Psoas muscle (tissue), 8 donors: ENCODE results near the gene CPA4. TPM values are rescaled to one million over a fixed set of nuclear protein-coding genes. Genes with fewer than 3 reads are reported as not detected.

ENCODE experiments used
- ATAC-seq, 4 donors: fragments of 200-7000 bp; cut with Tn5 transposase; one replicate each; pipeline ENCODE4 v1.9.1; 2020; ENCODE audit warnings: moderate library complexity in 3 of 4, mild to moderate bottlenecking in 2 of 4
- DNase-seq, 2 donors: peaks; one replicate each; pipeline ENCODE4 v3.0.0-alpha.2; 2020
- H3K27ac ChIP-seq: fragments of 200-600 bp; one replicate; pipeline ENCODE4 v1.8.0; 2022
- H3K27me3 ChIP-seq, 3 donors: fragments of 200-600 bp in 1 of 3; one replicate each; pipeline versions ENCODE4 v1.6.1 to v1.8.0; 2013 to 2022; ENCODE audit warnings: low read length in 2 of 3, mild to moderate bottlenecking in 2 of 3, moderate library complexity in 1 of 3; ENCODE audit not compliant: insufficient read depth in 3 of 3
- H3K36me3 ChIP-seq, 2 donors: fragments of 200-600 bp in 1 of 2; one replicate each; pipeline versions ENCODE4 v1.6.1 to v1.8.0; 2013 to 2022; ENCODE audit warnings: low read depth in 1 of 2, mild to moderate bottlenecking in 1 of 2, moderate library complexity in 1 of 2; ENCODE audit not compliant: insufficient read depth in 1 of 2
- H3K4me1 ChIP-seq: fragments of 200-600 bp; one replicate; pipeline ENCODE4 v1.8.0; 2022
- H3K4me3 ChIP-seq: fragments of 200-600 bp; one replicate; pipeline ENCODE4 v1.8.0; 2022; ENCODE audit warnings: mild to moderate bottlenecking
- H3K9me3 ChIP-seq: fragments of 200-600 bp; one replicate; pipeline ENCODE4 v1.8.0; 2022
- WGBS, 3 donors: extraction: QIAGEN DNeasy Blood & Tissue Kit; methylation state at CpG; one replicate each; pipeline versions ENCODE4 v1.1.6 to v1.1.7; 2013; 5-methylcytosine and 5-hydroxymethylcytosine counted together
- intact Hi-C, 2 donors: fragments of 100-400 bp; cut with DNase I; formaldehyde crosslinking; loops; one replicate each; pipeline versions ENCODE4 v1.11.0 to v1.14.2; 2022
- polyA plus RNA-seq, 3 donors: library from polyadenylated mRNA; stranded (reverse); fragments of 200-250 nt; gene quantifications; one replicate each; pipeline ENCODE4 v1.2.3, GENCODE V29; 2013
- total RNA-seq, 4 donors: library from RNA; stranded (reverse); fragmentation: NEBNext Ultra II Directional in 2 of 4; extraction: Animal tissue kit (Norgen Biotek cat#: 25700) in 2 of 4; gene quantifications; one replicate each; pipeline versions ENCODE4 v1.2.1 to v1.2.4, GENCODE V29; 2021 to 2023
- TF ChIP-seq, protein P1 (sequence below): fragments of 200-600 bp; IDR thresholded peaks from one replicate; pipeline ENCODE4 v1.8.0; 2022; ENCODE audit warnings: antibody characterized with exemption
- donor health status: healthy with polysubstance abuse.
- donor health status: DM: no; HTN: no; CAD: no; lungs with moderate emphysema.
- donor health status: Bipolar disorder and iron deficiency.
- donor health status: healthy.
- donor health status: DM: yes; HTN: yes; CAD: no.
- donor health status: DM: no; HTN: no; CAD: no.
- donor health status: DM: no; HTN: no; CAD: no.
- donor health status: DM: yes; HTN: yes; CAD: no.

The CPA4 gene
- total and polyA plus RNA-seq, 7 donors = 0.09 to 2.5 (median 0.68) TPM

GRCh38 chr7:130290745-130291144, 2.2 kb upstream of the CPA4 start:
- TF ChIP-seq, protein P1, sequence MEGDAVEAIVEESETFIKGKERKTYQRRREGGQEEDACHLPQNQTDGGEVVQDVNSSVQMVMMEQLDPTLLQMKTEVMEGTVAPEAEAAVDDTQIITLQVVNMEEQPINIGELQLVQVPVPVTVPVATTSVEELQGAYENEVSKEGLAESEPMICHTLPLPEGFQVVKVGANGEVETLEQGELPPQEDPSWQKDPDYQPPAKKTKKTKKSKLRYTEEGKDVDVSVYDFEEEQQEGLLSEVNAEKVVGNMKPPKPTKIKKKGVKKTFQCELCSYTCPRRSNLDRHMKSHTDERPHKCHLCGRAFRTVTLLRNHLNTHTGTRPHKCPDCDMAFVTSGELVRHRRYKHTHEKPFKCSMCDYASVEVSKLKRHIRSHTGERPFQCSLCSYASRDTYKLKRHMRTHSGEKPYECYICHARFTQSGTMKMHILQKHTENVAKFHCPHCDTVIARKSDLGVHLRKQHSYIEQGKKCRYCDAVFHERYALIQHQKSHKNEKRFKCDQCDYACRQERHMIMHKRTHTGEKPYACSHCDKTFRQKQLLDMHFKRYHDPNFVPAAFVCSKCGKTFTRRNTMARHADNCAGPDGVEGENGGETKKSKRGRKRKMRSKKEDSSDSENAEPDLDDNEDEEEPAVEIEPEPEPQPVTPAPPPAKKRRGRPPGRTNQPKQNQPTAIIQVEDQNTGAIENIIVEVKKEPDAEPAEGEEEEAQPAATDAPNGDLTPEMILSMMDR = no peak
- no peaks in the 10 kb centered on the region for H3K36me3 ChIP-seq
- intact Hi-C loops = no loop called here
- DNase-seq = no peak
- no peaks in the 10 kb centered on the region for H3K4me1 ChIP-seq
- WGBS, 3 donors = 91 to 97% (median 96%) methylated on average over 6 of the region's 6 CpGs
- no peak overlapping the region for H3K27ac ChIP-seq
- H3K9me3 ChIP-seq = no peaks in the 10 kb centered on the region
- H3K4me3 ChIP-seq = no peak overlapping the region
- H3K27me3 ChIP-seq = peaks cover 0 to 3% (median 0%) of the 10 kb centered on the region in 3 donors
- ATAC-seq = no peak

- WGBS, 3 donors = 70 to 89% (median 83%) methylated on average over 8 of the region's 8 CpGs
- Histone ChIP-seq H3K4me3 (no peak overlapping the region), H3K9me3 (no peaks in the 10 kb centered on the region), H3K27ac (no peak overlapping the region), H3K36me3 (no peaks in the 10 kb centered on the region), H3K27me3 (peaks cover 0 to 3% (median 0%) of the 10 kb centered on the region in 3 donors), H3K4me1 (no peaks in the 10 kb centered on the region)
- DNase-seq (no peak), ATAC-seq (no peak)
- intact Hi-C loops = no loop called here
- TF ChIP-seq, protein P1 = no peak
These were observed 560 bp downstream of the CPA4 start for GRCh38 chr7:130293521-130293920.

- no peaks in the 10 kb centered on the region for H3K36me3 ChIP-seq
- no peak overlapping the region for H3K27ac ChIP-seq
- 47 to 77% (median 57%) methylated on average over 5 of the region's 5 CpGs for WGBS, 3 donors
- ATAC-seq = no peak
- intact Hi-C loops = no loop called here
- H3K4me3 ChIP-seq = no peak overlapping the region
- H3K4me1 ChIP-seq = no peaks in the 10 kb centered on the region
- H3K9me3 ChIP-seq = no peaks in the 10 kb centered on the region
- TF ChIP-seq, protein P1 = no peak
- DNase-seq = no peak
- peaks cover 0 to 3% (median 0%) of the 10 kb centered on the region in 3 donors for H3K27me3 ChIP-seq
These were observed 1.4 kb downstream of the CPA4 start for GRCh38 chr7:130294314-130294713.

DNA sequence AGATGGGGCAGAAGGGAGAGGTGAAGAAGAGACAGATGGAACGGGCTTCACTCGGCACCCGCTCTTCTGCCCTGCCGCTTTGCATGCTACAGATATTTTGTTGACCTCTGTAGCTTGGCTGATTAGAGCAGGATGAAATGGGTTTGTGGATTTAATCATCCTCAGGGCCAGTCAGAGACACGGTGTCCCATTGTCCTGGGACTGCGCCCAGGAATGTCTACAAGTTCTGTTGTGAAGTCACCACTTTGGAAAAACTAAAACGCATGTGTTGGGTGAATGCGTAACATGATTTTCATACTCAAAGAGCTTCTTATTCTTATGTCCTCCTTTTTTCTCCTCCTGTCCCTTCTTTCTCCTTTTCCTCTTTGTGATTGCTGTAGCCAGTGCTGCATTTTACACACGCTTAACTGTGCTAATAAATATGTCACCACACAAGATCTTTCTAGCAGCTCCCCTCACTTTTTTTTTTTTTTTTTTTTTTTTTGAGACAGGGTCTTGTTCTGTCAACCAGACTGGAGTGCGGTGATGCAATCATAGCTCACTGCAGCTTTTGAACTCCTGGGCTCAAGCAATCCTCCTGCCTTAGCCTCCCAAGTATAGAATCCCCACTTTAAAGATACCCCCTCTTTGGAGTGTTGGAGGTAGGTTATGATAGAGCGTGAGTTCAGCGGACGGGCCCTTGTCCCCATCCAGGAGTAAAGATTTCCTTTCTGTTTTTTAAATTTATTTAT, 3.4 kb downstream of the CPA4 start:
- no peaks in the 10 kb centered on the region for H3K36me3 ChIP-seq
- intact Hi-C loops = no loop called here
- no peak overlapping the region for H3K27ac ChIP-seq
- 57 to 83% (median 59%) methylated on average over 13 of the region's 13 CpGs for WGBS, 3 donors
- TF ChIP-seq, protein P1 = no peak
- DNase-seq (no peak), ATAC-seq (no peak)
- H3K9me3 ChIP-seq = no peaks in the 10 kb centered on the region
- no peak overlapping the region for H3K4me3 ChIP-seq
- H3K27me3 ChIP-seq = peaks cover 0 to 3% (median 0%) of the 10 kb centered on the region in 3 donors
- no peaks in the 10 kb centered on the region for H3K4me1 ChIP-seq
